GM19452 (cell line): ENCODE results near the gene RAB7A.

Experiments
- ATAC-seq: cut with Tn5 transposase; IDR thresholded peaks from one replicate; pipeline ENCODE4 v1.9.1; 2021; ENCODE audit not compliant: unreplicated experiment

Gene RAB7A

DNA sequence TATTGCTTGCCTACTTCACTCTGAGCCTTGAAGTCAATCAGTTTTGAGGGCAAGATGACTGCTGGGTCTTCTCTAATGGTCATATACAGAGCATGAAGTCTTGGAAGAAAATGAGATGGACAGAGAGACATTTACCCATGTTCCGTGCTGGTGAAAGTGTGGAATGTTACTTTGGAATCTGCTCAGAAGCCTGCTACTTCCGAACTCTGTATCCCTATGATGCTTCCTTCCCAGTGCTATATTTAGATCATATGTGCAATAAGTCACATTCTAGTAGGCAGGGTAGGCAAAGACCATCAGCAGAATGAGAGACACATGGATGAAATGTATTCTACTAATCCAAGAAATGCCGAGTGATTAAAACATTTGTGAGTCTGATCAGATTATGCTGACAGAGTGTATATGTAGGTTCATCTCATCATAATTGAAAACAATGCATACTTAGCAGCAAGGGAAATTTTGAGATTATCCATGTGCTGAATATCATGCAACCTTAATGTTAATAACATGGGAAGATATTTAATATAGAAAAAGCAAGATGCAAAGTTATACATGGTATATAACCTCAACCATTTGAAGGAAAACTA, 60.5 kb downstream of the RAB7A start:
- ATAC-seq, result no peak

DNA sequence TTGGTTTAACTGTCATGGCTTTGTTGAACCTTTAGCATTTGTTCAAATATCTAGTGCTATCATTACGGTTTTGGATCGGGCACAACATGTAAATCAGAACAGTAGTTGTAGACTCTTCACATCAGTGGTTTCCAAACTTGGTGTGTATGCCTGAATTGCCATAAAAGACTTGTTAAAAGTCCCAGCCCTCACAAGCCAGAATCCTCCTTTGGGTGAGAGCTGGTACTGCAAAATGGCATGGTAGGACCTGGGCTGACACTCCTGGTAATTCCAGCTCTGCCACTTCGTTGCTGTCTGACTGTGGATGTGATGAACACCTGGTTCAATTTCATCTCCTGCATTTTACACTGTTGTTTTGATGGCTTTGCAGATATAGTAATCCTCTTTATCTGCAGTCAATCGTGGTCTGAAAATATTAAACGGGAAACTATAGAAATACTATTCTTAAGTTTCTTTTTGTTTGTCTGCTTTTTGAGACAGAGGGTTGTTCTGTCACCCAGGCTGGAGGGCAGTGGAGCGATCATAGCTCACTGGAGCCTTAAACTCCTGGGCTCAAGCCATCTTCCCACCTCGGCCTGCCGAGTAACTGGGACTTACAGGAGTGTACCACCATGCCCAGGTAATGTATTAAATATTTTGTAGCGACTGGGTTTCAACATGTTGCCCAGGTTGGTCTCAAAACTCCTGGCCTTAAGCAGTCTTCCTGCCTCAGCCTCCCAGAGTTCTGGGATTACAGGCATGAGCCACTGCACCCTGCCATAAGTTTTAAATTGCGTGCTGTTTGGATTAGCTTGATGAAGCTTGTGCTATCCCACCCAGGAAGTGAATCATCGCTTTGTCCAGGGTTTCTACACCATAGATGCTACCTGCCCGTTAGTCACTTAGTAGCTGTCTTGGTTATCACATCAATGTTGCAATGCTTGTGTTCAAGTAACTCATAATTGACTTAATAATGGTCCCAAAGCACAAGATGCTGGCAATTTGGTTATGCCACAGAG, 61.6 kb downstream of the RAB7A start:
- no peak for ATAC-seq

DNA sequence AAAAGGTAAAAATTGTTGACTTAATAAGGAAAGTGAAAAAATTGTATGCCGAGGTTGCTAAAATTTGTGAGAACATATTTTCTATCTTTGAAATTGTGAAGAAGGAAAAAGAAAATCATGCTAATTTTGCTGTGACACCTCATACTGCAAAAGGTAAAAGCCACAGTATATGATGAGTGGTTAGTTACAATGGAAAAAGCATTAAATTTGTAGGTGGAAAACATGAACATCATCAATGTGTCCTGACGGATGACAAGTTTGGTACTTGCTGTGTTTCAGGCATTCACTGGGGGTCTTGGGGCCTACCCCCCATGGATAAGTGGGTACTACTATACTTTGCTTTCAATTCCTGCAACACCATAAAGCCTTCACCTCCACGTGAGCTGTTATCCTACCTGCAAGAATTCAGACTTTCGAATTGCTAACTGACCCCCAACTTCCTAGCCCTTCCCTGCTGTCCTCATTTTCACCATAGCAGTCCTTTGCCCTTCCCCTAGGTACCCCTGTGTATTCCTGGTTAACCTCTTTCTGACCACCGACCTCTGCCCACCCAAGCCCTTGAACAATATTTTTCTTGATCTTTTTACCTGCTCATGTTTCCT, 62.4 kb downstream of the RAB7A start:
- ATAC-seq, result no peak

DNA sequence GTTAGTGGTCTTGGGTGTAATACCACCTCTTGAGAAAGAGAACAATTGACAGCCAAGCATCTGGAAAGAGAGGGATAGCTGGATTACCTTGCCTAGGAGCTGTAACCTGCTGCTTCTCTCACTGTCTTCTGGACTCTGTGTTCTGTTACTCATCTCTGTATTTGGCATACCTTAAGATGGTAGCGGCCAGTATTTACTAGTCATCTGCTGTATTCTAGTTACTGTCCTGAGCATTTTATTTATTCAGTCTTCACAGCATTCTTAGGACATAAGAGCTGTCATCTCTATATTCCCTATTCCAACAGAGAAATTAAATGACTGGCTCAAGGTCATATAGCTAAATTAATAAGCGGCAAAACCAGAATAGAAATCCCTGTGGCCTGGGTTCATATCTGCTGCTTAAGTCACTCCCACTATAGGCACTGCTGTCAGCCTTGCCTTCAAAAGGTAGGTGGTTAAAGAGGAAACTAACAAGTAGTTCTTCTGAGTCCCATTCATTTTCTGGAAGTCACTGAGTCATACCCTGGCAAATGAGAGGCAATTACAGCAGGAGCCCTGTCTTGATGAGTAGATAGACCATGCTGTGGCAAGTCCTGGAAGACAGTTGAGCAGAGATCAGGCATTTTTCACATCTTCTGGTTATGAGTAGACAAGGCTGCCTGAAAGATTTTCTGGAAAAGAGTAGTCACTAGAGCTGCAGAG, 68.2 kb downstream of the RAB7A start:
- no peak for ATAC-seq

DNA sequence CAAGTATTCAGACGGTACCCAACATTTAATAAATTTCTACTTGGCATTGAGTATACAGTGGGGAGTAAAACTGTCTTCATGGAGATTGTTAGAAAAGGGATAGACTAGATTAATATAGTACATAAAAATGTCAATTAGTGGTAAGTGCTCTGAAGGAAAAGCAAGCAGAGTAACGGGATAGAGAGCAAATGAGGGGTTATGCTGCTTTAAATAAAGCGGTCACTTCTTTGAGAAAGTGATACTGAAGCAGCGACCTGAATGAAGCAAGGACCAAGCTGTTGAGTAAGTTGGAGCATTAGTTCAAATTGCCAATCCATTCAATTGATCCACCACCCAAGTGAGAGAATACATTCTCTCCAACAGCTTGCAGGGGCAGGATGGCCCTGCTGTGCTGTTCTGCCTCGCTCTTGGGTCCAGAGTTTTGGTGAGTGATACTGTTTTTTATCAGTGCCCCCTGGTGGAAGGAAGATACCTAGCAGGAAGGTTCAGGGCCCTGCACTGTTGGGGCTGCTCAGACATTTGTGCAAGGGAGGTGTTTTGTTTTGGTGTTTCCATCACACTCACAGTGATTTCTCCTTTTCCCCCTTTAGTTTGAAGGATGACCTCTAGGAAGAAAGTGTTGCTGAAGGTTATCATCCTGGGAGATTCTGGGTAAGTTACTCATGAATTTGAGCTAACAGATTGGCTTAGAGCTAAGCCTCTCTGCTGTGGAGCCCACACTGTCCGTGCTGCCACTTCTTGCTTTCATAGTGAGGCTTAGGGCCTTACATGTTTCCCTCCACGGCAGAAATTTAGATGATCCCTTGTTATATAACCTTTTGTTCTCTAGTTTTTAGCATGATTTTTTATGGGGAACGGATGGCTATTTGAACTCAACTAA, 69.0 kb downstream of the RAB7A start:
- ATAC-seq, result peak; percentile 58

DNA sequence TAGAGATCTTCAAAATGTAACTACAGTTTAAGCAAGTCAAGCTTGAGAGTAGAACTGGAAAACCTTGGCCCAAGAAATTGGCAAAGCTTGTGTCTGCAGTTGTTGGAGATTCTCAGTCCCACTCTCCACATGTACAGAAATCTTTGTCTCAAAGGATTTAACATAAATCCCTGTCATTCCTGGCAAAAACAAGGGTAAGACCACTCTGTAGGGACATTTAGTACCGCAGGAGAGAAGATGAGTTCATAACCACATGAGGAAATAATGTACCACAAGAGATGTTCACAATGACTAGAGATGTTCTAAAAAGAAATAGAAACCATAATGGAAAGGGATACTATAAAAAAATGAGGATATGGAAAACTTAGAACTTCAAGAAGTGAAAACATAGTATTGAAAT, 73.7 kb downstream of the RAB7A start:
- ATAC-seq, result no peak

DNA sequence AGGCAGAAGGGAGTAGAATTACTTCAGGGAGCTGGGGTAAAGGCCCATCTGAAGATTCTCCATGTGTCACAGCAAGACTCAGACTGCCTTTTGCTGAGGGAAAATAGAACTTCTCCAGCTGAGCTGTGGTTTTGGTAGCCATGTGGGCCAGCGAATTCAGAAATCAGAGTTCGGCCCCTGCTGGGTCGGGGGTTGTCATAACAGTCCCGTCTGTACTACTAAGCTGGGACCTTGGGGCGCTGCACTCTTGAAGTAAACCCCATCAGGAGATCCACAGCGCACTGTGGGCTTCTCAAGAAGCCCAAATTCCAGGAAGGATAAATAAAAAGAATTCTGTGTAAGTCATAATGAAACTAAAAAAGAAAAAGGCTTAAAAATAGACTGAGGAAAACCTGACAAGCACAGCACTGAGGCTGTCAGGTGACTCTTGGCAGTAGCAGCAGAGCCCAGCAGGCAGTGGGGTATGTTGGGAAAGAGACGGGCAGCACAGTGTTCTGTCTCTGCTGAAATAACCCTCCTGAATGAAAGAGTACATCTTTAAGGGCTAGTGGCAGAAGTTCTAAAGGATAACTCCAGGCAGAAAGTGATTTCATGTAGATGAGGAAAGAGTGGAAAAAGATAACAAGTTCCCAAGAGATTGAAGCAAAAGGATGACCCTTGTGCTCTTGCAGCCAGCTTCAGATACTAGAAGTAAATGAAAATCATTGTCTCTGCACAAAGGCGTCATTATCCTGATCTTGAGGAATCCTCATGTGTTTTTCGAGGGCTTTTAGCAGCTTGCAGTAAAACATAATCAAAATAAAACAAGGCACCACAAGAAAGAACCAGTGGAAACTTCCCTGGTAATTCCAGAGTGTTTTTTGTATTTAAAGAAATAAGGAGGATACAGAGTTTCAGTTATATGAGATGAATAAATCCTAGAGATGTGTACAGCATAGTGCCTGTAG, 74.5 kb downstream of the RAB7A start:
- ATAC-seq, result no peak

DNA sequence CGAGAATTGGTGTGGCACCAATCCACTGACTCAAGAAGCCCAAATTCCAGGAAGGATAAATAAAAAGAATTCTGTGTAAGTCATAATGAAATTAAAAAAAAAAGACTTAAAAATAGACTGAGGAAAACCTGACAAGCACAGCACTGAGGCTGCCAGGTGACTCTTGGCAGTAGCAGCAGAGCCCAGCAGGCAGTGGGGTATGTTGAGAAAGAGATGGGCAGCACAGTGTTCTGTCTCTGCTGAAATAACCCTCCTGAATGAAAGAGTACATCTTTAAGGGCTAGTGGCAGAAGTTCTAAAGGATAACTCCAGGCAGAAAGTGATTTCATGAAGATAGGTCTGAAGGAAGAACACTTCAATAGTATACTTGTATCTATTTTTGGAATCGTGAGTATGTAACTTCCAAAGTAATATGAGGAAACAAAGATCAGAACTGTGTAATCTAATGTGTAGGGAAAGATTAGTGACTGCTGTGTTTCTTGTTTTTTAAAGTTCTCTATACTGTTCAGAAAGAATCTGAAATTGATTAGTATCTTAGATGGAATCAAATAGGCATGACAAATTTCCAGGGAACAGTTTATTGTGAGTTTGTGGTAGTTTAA, 75.9 kb downstream of the RAB7A start:
- ATAC-seq, result no peak

DNA sequence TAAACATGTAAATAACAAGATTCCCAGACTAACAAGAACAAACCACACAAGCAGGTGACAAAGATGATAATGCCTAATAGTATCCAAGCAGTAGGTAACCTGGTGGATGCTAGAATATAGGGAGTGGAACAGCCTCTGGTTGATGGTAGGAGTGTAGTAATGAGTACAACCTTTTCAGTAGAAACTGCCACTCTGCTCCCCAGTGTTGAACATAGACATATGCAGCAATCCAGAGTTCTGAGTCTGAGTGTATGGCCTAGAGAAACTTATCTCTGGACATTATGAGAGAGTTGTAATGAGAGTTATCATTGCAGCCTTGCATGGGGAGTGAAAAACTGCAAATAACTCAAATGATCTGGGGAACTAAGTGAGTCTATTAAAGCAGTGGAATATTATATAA, 77.3 kb downstream of the RAB7A start:
- no peak for ATAC-seq

DNA sequence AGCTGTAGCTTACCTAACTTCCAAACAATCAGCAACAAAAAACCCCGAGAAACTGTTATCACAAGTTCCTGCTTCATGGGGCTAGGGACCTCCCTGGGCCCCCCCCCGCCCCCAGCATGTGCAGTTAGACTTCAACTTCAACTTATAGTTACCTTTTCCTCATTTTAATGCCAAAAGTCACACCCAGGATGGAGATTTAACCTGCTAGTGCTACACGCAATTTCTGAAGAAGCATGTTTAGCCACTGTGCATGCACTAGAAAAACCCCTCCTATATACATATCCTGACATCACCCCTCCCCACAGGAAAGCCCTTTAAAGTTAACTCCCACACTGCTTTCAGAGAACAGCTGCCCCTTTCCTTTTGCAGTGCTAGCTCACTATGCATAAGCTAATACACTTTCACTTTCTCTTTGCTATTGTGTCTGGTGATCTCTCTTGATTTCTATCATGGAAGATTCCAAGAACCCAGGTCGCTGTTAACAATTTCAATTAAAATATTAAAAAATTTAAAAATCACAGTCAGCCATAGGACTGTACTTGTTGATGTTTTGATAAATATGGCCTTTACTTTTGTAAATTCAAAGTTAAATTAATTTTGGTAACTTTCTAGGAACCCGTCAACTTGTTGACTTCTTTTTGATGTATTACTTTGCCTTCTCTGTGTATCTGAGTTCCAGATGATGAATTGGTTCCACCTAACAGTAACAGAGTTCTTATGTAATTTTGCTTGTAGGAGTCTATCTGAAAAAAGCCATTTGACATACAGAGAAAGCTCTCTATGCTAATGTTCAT, 78.2 kb downstream of the RAB7A start:
- peak; percentile 85 for ATAC-seq

DNA sequence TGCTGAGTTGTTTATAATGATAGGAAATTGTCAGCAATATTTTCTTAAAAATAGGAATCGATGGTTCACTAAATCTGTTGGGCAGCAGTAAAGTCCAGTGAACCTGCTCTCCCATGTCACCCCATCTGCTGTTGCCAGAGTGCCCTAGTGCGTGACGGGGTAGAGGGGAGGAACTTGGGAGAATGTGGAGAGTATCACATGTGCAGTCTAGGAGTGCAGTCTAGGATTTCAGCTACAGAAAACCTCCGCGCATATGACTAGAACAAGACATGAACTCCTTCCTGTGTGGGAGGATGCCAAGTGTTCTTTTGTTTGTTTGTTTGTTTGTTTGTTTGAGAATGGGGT, 78.8 kb downstream of the RAB7A start:
- ATAC-seq, result no peak

DNA sequence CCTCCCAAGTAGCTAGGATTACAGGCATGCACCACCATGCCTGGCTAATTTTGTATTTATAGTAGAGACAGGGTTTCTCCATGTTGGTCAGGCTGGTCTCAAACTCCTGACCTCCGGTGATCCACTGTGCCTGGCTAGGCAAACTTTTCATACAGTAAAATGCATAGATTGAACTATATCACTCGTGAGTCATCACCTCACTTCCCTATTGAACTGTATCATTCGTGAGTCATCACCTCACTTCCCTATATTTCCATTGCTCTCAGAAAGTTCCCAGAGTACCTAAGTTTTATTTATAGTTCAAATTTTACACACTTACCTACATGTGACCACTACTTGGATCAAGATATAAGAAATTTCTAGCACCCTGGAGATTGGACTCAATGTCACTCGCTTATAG, 79.8 kb downstream of the RAB7A start:
- ATAC-seq, result no peak

DNA sequence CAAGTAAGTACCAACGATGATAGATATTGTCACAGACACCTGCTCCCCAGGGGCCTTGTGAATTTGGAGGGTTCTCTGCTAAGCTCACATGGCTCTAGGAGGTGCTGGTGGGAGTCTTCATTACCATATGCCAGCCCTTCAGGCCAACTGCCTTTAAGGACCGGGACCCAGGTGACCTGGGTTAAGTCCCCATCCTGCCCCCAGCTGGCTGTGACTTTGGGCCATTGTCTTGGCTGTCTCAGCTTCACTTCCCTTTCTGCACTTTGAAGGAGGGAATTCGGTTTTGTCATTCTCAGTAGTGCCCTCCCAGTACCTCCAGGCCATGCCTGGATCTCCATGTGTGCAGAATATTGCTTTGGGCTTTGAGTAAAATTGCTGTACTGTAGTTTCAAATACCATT, 80.6 kb downstream of the RAB7A start:
- no peak for ATAC-seq

DNA sequence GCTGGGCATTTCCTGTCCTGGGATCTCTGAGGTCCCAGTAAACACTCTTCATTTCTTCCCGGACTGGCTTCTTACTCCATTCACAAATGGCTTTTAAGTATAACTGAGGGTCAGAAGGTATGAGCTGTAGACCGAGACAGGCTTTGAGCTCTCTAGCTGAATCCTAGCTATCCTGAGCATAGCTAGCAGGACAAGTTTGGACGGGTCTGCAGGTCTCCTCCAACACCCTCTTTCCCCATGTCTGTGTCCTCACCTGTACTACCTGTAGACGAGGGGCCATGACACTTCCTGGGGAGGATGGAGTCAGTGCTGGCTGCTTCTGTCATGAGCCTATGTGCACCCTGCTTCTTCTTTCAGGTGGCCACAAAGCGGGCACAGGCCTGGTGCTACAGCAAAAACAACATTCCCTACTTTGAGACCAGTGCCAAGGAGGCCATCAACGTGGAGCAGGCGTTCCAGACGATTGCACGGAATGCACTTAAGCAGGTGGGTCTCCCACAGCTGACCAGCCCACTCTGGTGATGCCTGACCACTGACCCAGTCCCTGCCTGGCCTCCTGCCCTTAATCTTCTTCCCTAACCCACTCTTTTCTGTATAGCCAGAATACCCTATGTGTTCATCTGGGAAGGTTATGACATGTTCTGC, 81.3 kb downstream of the RAB7A start:
- ATAC-seq, result no peak

DNA sequence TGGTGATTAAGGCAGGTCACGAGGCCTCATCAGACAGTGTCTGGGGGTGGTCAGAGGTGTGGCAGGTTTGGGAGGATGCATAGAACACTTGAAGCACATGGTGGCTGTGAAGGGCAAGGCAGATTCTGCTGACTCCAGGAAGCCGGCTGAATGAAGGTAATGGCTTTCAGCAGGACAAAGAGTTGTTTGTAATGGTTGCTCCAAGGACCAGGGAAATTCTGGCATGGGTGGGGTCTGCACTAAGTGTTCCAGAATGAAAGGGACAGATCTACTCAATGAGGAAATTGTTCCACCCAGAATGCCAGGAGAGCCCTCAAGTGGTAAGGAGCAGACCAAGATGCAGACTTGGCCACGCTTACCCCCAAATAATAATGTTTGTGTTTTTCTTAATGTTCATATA, 82.7 kb downstream of the RAB7A start:
- no peak for ATAC-seq

DNA sequence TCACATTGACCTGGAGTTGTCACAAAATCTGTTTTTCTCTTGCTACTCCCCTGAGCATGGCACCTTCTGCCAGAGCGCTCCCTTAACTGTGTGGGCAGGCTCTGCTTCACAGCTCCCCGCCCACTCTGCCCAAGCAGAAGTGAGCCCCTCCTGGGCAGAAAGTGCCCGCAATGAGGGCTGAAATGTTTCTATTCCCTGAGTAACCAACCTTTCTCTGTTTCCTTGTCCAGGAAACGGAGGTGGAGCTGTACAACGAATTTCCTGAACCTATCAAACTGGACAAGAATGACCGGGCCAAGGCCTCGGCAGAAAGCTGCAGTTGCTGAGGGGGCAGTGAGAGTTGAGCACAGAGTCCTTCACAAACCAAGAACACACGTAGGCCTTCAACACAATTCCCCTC, 87.1 kb downstream of the RAB7A start:
- no peak for ATAC-seq

DNA sequence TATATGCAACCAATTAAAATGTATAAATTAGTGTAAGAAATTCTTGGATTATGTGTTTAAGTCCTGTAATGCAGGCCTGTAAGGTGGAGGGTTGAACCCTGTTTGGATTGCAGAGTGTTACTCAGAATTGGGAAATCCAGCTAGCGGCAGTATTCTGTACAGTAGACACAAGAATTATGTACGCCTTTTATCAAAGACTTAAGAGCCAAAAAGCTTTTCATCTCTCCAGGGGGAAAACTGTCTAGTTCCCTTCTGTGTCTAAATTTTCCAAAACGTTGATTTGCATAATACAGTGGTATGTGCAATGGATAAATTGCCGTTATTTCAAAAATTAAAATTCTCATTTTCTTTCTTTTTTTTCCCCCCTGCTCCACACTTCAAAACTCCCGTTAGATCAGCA, 88.1 kb downstream of the RAB7A start:
- no peak for ATAC-seq
